SK-N-SH (cell line): ENCODE results near the gene DUSP10.

Experiments
- JUND ChIP-seq: IDR thresholded peaks from 2 replicates; pipeline ENCODE4 v1.4.0; 2012
- RAD21 ChIP-seq: IDR thresholded peaks from 2 replicates; pipeline ENCODE4 v1.6.1; 2012; ENCODE audit warnings: mild to moderate bottlenecking, low read length
- RFX5 ChIP-seq: IDR thresholded peaks from 2 replicates; pipeline ENCODE4 v1.6.1; 2012; ENCODE audit warnings: mild to moderate bottlenecking, improper control_type of control experiment, low read length
- TF ChIP-seq, protein P1 (sequence below): IDR thresholded peaks from 2 replicates; pipeline ENCODE4 v1.4.0; 2012; ENCODE audit warnings: low read depth
- TF ChIP-seq, protein P2 (sequence below): fragments of 200-600 bp; sonication (generic); IDR thresholded peaks from 2 replicates; pipeline ENCODE4 v1.6.1; 2017; ENCODE audit warnings: antibody characterized with exemption, mild to moderate bottlenecking, moderate library complexity

DNA sequence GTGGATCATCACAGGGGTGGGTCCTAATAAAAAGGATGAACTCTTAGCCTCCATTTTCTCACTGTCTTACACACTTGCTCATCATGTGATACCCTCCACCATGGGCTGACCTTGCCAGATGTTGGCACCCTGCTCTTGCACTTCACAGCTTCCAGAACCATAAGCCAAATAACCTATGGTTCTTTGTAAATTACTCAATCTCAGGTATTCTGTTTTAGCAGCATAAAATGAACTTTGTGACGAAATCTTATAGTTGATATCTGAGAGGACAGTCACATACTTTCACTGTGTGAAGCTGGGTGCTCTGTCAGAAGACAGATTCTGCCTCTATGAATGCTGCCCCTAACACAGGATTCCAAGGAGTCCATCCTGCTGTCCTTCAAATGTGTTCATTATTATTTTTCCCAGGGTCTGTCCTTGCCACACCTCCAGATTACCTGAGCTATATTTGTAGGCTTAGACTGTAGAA lies 13.8 kb downstream of the DUSP10 start:
- no peak for TF ChIP-seq JUND
- TF ChIP-seq, protein P1, sequence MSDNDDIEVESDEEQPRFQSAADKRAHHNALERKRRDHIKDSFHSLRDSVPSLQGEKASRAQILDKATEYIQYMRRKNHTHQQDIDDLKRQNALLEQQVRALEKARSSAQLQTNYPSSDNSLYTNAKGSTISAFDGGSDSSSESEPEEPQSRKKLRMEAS: no peak
- no peak for TF ChIP-seq RAD21
- no peak for TF ChIP-seq RFX5
- TF ChIP-seq, protein P2, sequence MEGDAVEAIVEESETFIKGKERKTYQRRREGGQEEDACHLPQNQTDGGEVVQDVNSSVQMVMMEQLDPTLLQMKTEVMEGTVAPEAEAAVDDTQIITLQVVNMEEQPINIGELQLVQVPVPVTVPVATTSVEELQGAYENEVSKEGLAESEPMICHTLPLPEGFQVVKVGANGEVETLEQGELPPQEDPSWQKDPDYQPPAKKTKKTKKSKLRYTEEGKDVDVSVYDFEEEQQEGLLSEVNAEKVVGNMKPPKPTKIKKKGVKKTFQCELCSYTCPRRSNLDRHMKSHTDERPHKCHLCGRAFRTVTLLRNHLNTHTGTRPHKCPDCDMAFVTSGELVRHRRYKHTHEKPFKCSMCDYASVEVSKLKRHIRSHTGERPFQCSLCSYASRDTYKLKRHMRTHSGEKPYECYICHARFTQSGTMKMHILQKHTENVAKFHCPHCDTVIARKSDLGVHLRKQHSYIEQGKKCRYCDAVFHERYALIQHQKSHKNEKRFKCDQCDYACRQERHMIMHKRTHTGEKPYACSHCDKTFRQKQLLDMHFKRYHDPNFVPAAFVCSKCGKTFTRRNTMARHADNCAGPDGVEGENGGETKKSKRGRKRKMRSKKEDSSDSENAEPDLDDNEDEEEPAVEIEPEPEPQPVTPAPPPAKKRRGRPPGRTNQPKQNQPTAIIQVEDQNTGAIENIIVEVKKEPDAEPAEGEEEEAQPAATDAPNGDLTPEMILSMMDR: no peak
